Liver (tissue), 9 donors: ENCODE measurements around the gene KAT5. TPM values are rescaled to one million over a fixed set of nuclear protein-coding genes. Genes with fewer than 3 reads are reported as not detected.

Experiments
- DNase-seq: peaks from one replicate; pipeline ENCODE4 v3.0.0-alpha.2; 2017; ENCODE audit warnings: low spot score
- H3K27ac ChIP-seq, 2 donors: one replicate each; pipeline ENCODE4 v1.7.0; 2013; ENCODE audit warnings: inconsistent platforms in 2 of 2, low read length in 2 of 2, control low read depth in 1 of 2, low read depth in 1 of 2, mild to moderate bottlenecking in 1 of 2
- H3K27me3 ChIP-seq, 4 donors: one replicate each; pipeline versions ENCODE4 v1.6.1 to v1.7.0; 2013; ENCODE audit warnings: low read length in 3 of 4, inconsistent platforms in 1 of 4, mild to moderate bottlenecking in 1 of 4, moderate library complexity in 1 of 4; ENCODE audit not compliant: control insufficient read depth in 4 of 4, insufficient read depth in 4 of 4
- H3K36me3 ChIP-seq, 4 donors: one replicate each; pipeline versions ENCODE4 v1.6.1 to v1.7.0; 2013; ENCODE audit warnings: low read length in 3 of 4, mild to moderate bottlenecking in 3 of 4, low read depth in 1 of 4, moderate library complexity in 1 of 4; ENCODE audit not compliant: control insufficient read depth in 4 of 4, insufficient read depth in 3 of 4
- H3K4me1 ChIP-seq, 4 donors: one replicate each; pipeline versions ENCODE4 v1.6.1 to v1.7.0; 2013; ENCODE audit warnings: low read length in 3 of 4, mild to moderate bottlenecking in 3 of 4, moderate library complexity in 1 of 4; ENCODE audit not compliant: control insufficient read depth in 4 of 4, insufficient read depth in 4 of 4
- H3K4me3 ChIP-seq, 3 donors: one replicate each; pipeline versions ENCODE4 v1.6.1 to v1.7.0; 2013; ENCODE audit warnings: low read length in 3 of 3, control low read depth in 1 of 3, low read depth in 1 of 3, mild to moderate bottlenecking in 1 of 3
- H3K9ac ChIP-seq, 2 donors: one replicate each; pipeline ENCODE4 v1.7.0; 2013; ENCODE audit warnings: low read length in 2 of 2, mild to moderate bottlenecking in 2 of 2, moderate library complexity in 2 of 2, control low read depth in 1 of 2, low read depth in 1 of 2
- H3K9me3 ChIP-seq, 4 donors: one replicate each; pipeline versions ENCODE4 v1.6.1 to v1.7.0; 2013; ENCODE audit warnings: low read length in 3 of 4; ENCODE audit not compliant: control insufficient read depth in 4 of 4
- ATF3 ChIP-seq: IDR thresholded peaks from 2 replicates; pipeline ENCODE4 v1.6.1; 2016; ENCODE audit warnings: antibody characterized with exemption
- CTCF ChIP-seq: fragments of 150-350 bp; IDR thresholded peaks from 2 replicates; pipeline ENCODE4 v1.5.1; 2017; ENCODE audit warnings: improper control_type of control experiment, low read depth, low read length; ENCODE audit not compliant: missing input control
- EGR1 ChIP-seq, 2 donors: IDR thresholded peaks; 2 replicates each; pipeline ENCODE4 v1.6.1; 2016 to 2018; ENCODE audit warnings: antibody characterized with exemption in 2 of 2, low read depth in 2 of 2
- FOXA1 ChIP-seq: IDR thresholded peaks from 2 replicates; pipeline ENCODE4 v1.6.1; 2016; ENCODE audit warnings: antibody characterized with exemption
- FOXA2 ChIP-seq: IDR thresholded peaks from 2 replicates; pipeline ENCODE4 v1.6.1; 2016; ENCODE audit warnings: antibody characterized with exemption
- GABPA ChIP-seq, 2 donors: IDR thresholded peaks in 1 of 2; conservative IDR thresholded peaks in 1 of 2; 2 replicates each; pipeline ENCODE4 v1.6.1; 2016; ENCODE audit warnings: antibody characterized with exemption in 2 of 2, mild to moderate bottlenecking in 1 of 2, moderate library complexity in 1 of 2
- HNF4A ChIP-seq, 2 donors: conservative IDR thresholded peaks; 2 replicates each; pipeline ENCODE4 v1.6.1; 2016; ENCODE audit warnings: antibody characterized with exemption in 2 of 2, mild to moderate bottlenecking in 2 of 2
- HNF4G ChIP-seq: IDR thresholded peaks from 2 replicates; pipeline ENCODE4 v1.6.1; 2016; ENCODE audit warnings: antibody characterized with exemption
- JUND ChIP-seq, 2 donors: IDR thresholded peaks; 2 replicates each; pipeline ENCODE4 v1.6.1; 2016; ENCODE audit warnings: antibody characterized with exemption in 2 of 2
- MAX ChIP-seq: IDR thresholded peaks from 2 replicates; pipeline ENCODE4 v1.6.1; 2016; ENCODE audit warnings: antibody characterized with exemption
- NR2F2 ChIP-seq: IDR thresholded peaks from 2 replicates; pipeline ENCODE4 v1.6.1; 2016; ENCODE audit warnings: antibody characterized with exemption
- RAD21 ChIP-seq, 2 donors: IDR thresholded peaks; 2 replicates each; pipeline ENCODE4 v1.6.1; 2016; ENCODE audit warnings: antibody characterized with exemption in 2 of 2, mild to moderate bottlenecking in 2 of 2
- REST ChIP-seq: IDR thresholded peaks from 2 replicates; pipeline ENCODE4 v1.6.1; 2016; ENCODE audit warnings: antibody characterized with exemption, mild to moderate bottlenecking
- RXRA ChIP-seq, 2 donors: IDR thresholded peaks; 2 replicates each; pipeline ENCODE4 v1.6.1; 2017 to 2018; ENCODE audit warnings: antibody characterized with exemption in 2 of 2, mild to moderate bottlenecking in 1 of 2
- SP1 ChIP-seq: IDR thresholded peaks from 2 replicates; pipeline ENCODE4 v1.6.1; 2018; ENCODE audit warnings: antibody characterized with exemption, mild to moderate bottlenecking
- TAF1 ChIP-seq: conservative IDR thresholded peaks from 2 replicates; pipeline ENCODE4 v1.6.1; 2016; ENCODE audit warnings: antibody characterized with exemption, mild to moderate bottlenecking
- YY1 ChIP-seq: IDR thresholded peaks from 2 replicates; pipeline ENCODE4 v1.6.1; 2016; ENCODE audit warnings: antibody characterized with exemption, mild to moderate bottlenecking
- ZBTB33 ChIP-seq: IDR thresholded peaks from 2 replicates; pipeline ENCODE4 v1.6.1; 2016; ENCODE audit warnings: antibody characterized with exemption
- WGBS: extraction: QIAGEN DNeasy Blood & Tissue Kit; methylation state at CpG from one replicate; pipeline ENCODE4 v1.1.7; 2013; 5-methylcytosine and 5-hydroxymethylcytosine counted together
- polyA plus RNA-seq, 2 donors: library from polyadenylated mRNA; stranded (reverse) in 1 of 2; unstranded in 1 of 2; fragments of 200-250 nt in 1 of 2; fragments of >200 nt in 1 of 2; fragmentation: Nextera tagmentation in 1 of 2; extraction: Ambion mirVana in 1 of 2; gene quantifications; one replicate each; pipeline versions ENCODE4 v1.2.1 to v1.2.3, GENCODE V29; 2013 to 2015
- total RNA-seq, 2 donors: library from RNA; depleted of rRNA; stranded (reverse); fragments of >200 nt; gene quantifications; one replicate each; pipeline ENCODE4 v1.2.3, GENCODE V29; 2014
- donor health status: healthy.
- donor health status: healthy.
- donor health status: healthy.
- donor health status: healthy.
- donor health status: healthy.

KAT5 gene
- total RNA-seq: 10 to 100 TPM; 16.1 to 20.7 TPM
- polyA plus RNA-seq: 10 to 100 TPM; 15.5 to 22.9 TPM

- Histone ChIP-seq H3K9ac (peak within 1 kb of the TSS; percentile 55 to 90), H3K9me3 (no peaks in the 10 kb centered on the region), H3K36me3 (peaks cover 5 to 33% (median 24%) of the 10 kb centered on the region in 4 donors), H3K4me3 (peak within 1 kb of the TSS; percentile 58 to 85 (median 78)), H3K27me3 (no peaks in the 10 kb centered on the region), H3K27ac (peak within 1 kb of the TSS; percentile 97 to 99), H3K4me1 (peaks cover 0 to 13% (median 6%) of the 10 kb centered on the region in 4 donors)
- DNase-seq: peak; percentile 99
- WGBS: under 1% methylated on average over 65 of the region's 65 CpGs
- TF ChIP-seq HNF4A (conservative IDR thresholded peaks at IDR 0.05) (peak; percentile 14 to 16), JUND (IDR thresholded peaks at IDR 0.05) (peak in 1 of 2 donors; percentile 31), FOXA2 (no peak), NR2F2 (peak; percentile 11), RAD21 (IDR thresholded peaks at IDR 0.05) (peak; percentile 91 to 95), REST (peak; percentile 24), ATF3 (no peak), CTCF (peak; percentile 99), GABPA (IDR thresholded peaks at IDR 0.05 in 1 of 2, conservative IDR thresholded peaks at IDR 0.05 in 1 of 2) (peak; percentile 99 to 100), EGR1 (IDR thresholded peaks at IDR 0.05; ENCODE audit: low read depth in 2 of 2) (no peak), HNF4G (no peak), TAF1 (no peak), ZBTB33 (peak; percentile 39), RXRA (IDR thresholded peaks at IDR 0.05) (peak in 1 of 2 donors; percentile 19), YY1 (peak; percentile 98), FOXA1 (no peak), MAX (peak; percentile 93), SP1 (peak; percentile 54)
Measured at GRCh38 chr11:65711785-65712632, at the start of gene KAT5. Gene KAT5, plus strand, starts transcription at chr11:65712252. Its CDS starts 16 bp downstream, at chr11:65712268.
